Tibial nerve (tissue), 4 donors: Measurements from ENCODE around the gene COG5. TPM values are rescaled to one million over a fixed set of nuclear protein-coding genes. Genes with fewer than 3 reads are reported as not detected.

ENCODE experiments used
- DNase-seq, 2 donors: peaks; one replicate each; pipeline ENCODE4 v3.0.0-alpha.2; 2019; ENCODE audit warnings: low spot score in 2 of 2
- H3K27ac ChIP-seq, 4 donors: fragments of 200-600 bp; sonication (generic) in 3 of 4; one replicate each; pipeline ENCODE4 v1.5.1; 2017 to 2019; ENCODE audit warnings: mild to moderate bottlenecking in 1 of 4
- H3K27me3 ChIP-seq, 2 donors: fragments of 200-600 bp; sonication (generic) in 1 of 2; one replicate each; pipeline versions ENCODE4 v1.5.1 to v1.6.0; 2017 to 2019
- H3K36me3 ChIP-seq, 3 donors: fragments of 200-600 bp; sonication (generic); one replicate each; pipeline ENCODE4 v1.5.1; 2018 to 2019
- H3K4me1 ChIP-seq, 4 donors: fragments of 200-600 bp; sonication (generic) in 3 of 4; one replicate each; pipeline ENCODE4 v1.5.1; 2017 to 2019
- H3K4me3 ChIP-seq, 4 donors: fragments of 200-600 bp; sonication (generic) in 3 of 4; one replicate each; pipeline ENCODE4 v1.5.1; 2017 to 2019; ENCODE audit warnings: mild to moderate bottlenecking in 1 of 4, moderate library complexity in 1 of 4
- H3K9me3 ChIP-seq, 4 donors: fragments of 200-600 bp; sonication (generic) in 3 of 4; one replicate each; pipeline ENCODE4 v1.5.1; 2017 to 2019
- EP300 ChIP-seq, 2 donors: sonication (generic); formaldehyde crosslinking; IDR thresholded peaks; one replicate each; pipeline ENCODE4 v1.6.1; 2017; ENCODE audit warnings: antibody characterized with exemption in 2 of 2, mild to moderate bottlenecking in 1 of 2
- POLR2A ChIP-seq, 2 donors: fragments of 450-650 bp; IDR thresholded peaks; one replicate each; pipeline ENCODE4 v1.6.1; 2017; ENCODE audit warnings: antibody characterized with exemption in 2 of 2, mild to moderate bottlenecking in 2 of 2, moderate library complexity in 2 of 2
- WGBS, 2 donors: methylation state at CpG; one replicate each; pipeline ENCODE4 v1.1.5; 2018; 5-methylcytosine and 5-hydroxymethylcytosine counted together
- total RNA-seq, 4 donors: library from RNA; depleted of rRNA; stranded (reverse); fragments of >200 nt; gene quantifications; one replicate each; pipeline ENCODE4 v1.1.0, GENCODE V29; 2016
- TF ChIP-seq, protein P1 (sequence below), 5 experiments: fragments of 200-600 bp in 3 of 5; fragments of 450-650 bp in 2 of 5; sonication (generic) in 3 of 5; IDR thresholded peaks; one replicate each; pipeline ENCODE4 v1.5.1; 2016 to 2019; ENCODE audit warnings: antibody characterized with exemption in 5 of 5, mild to moderate bottlenecking in 3 of 5, moderate library complexity in 2 of 5

Gene COG5
- total RNA-seq, 4 donors from 2014 or later, result 26.7 to 35.7 (median 32.6) TPM

- 91 to 92% methylated on average over 1 of the region's 1 CpG for WGBS, 2 donors
- Histone ChIP-seq H3K36me3 (peaks cover 0 to 19% (median 0%) of the 10 kb centered on the region in 3 donors), H3K27ac (no peak overlapping the region), H3K27me3 (no peaks in the 10 kb centered on the region), H3K4me3 (no peak overlapping the region), H3K4me1 (no peaks in the 10 kb centered on the region), H3K9me3 (no peaks in the 10 kb centered on the region)
- TF ChIP-seq, protein P1, sequence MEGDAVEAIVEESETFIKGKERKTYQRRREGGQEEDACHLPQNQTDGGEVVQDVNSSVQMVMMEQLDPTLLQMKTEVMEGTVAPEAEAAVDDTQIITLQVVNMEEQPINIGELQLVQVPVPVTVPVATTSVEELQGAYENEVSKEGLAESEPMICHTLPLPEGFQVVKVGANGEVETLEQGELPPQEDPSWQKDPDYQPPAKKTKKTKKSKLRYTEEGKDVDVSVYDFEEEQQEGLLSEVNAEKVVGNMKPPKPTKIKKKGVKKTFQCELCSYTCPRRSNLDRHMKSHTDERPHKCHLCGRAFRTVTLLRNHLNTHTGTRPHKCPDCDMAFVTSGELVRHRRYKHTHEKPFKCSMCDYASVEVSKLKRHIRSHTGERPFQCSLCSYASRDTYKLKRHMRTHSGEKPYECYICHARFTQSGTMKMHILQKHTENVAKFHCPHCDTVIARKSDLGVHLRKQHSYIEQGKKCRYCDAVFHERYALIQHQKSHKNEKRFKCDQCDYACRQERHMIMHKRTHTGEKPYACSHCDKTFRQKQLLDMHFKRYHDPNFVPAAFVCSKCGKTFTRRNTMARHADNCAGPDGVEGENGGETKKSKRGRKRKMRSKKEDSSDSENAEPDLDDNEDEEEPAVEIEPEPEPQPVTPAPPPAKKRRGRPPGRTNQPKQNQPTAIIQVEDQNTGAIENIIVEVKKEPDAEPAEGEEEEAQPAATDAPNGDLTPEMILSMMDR (IDR thresholded peaks at IDR 0.05), result no peak
- TF ChIP-seq POLR2A (IDR thresholded peaks at IDR 0.05), result no peak
- TF ChIP-seq EP300 (IDR thresholded peaks at IDR 0.05), result no peak
- no peak for DNase-seq
Observed at GRCh38 chr7:107453388-107453787, 110.3 kb downstream of the COG5 start.

DNA sequence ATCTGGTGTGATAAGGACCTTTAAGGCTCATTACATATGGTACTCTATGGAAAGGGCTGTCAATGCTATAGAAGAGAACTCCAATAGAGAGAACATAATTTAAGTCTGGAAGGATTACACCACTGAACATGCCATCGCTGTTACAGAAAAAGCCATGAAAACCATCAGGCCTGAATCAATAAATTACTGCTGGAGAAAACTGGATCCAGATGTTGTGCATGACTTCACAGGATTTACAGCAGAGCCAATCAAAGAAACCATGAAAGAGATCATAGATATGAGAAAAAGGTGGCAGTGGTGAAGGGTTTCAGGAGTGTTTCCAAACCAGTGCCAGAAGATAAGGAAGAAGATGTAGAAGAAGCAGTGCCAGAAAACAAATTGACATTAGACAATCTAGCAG is 112.8 kb downstream of the COG5 start:
- H3K36me3 ChIP-seq, result peaks cover 0 to 10% (median 0%) of the 10 kb centered on the region in 3 donors
- no peaks in the 10 kb centered on the region for H3K27me3 ChIP-seq
- H3K27ac ChIP-seq, result no peak overlapping the region
- 43 to 83% methylated on average over 1 of the region's 1 CpG for WGBS, 2 donors
- H3K4me1 ChIP-seq, result no peaks in the 10 kb centered on the region
- no peak overlapping the region for H3K4me3 ChIP-seq
- no peaks in the 10 kb centered on the region for H3K9me3 ChIP-seq
- DNase-seq, result no peak
- no peak for TF ChIP-seq POLR2A (IDR thresholded peaks at IDR 0.05)

DNA sequence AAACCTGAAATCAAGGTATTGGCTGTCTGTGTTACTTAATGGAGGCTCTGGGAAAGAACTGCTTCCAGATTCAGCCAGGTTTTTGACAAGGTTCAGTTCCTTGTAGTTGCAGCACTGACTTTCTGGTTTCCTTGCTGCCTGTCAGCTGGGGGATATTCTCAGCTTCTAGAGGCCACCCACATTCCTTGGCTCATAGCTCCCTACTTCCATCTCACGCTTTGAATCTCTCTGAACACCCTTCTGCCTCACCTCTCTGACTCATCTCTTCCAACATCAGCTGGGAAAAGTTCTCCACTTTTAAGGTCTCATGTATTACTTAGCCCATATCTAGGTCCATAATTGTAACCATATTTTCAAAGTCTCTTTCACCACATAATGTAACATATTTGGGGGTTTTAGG is 116.7 kb downstream of the COG5 start:
- TF ChIP-seq EP300 (IDR thresholded peaks at IDR 0.05) (no peak), POLR2A (IDR thresholded peaks at IDR 0.05) (no peak)
- TF ChIP-seq, protein P1 (IDR thresholded peaks at IDR 0.05), result no peak
- H3K4me1 ChIP-seq, result no peaks in the 10 kb centered on the region
- no peak for DNase-seq
- H3K9me3 ChIP-seq, result no peaks in the 10 kb centered on the region
- H3K4me3 ChIP-seq, result no peak overlapping the region
- 85% methylated on average over 1 of the region's 1 CpG for WGBS, 2 donors
- no peak overlapping the region for H3K27ac ChIP-seq
- no peaks in the 10 kb centered on the region for H3K27me3 ChIP-seq
- H3K36me3 ChIP-seq, result peaks cover 0 to 13% (median 0%) of the 10 kb centered on the region in 3 donors

- TF ChIP-seq, protein P1 (IDR thresholded peaks at IDR 0.05), result no peak
- TF ChIP-seq POLR2A (IDR thresholded peaks at IDR 0.05), result no peak
- no peak for TF ChIP-seq EP300 (IDR thresholded peaks at IDR 0.05)
- no peak for DNase-seq
- no peak overlapping the region for H3K27ac ChIP-seq
- no peaks in the 10 kb centered on the region for H3K9me3 ChIP-seq
- H3K36me3 ChIP-seq, result peaks cover 0 to 14% (median 0%) of the 10 kb centered on the region in 3 donors
- H3K4me1 ChIP-seq, result no peaks in the 10 kb centered on the region
- WGBS, 2 donors, result 88 to 95% methylated on average over 1 of the region's 1 CpG
- no peak overlapping the region for H3K4me3 ChIP-seq
- H3K27me3 ChIP-seq, result no peaks in the 10 kb centered on the region
Observed at GRCh38 chr7:107446531-107446930, 117.2 kb downstream of the COG5 start.

GRCh38 chr7:107442678-107443077 is 121.0 kb downstream of the COG5 start:
- H3K36me3 ChIP-seq, result peaks cover 0 to 4% (median 0%) of the 10 kb centered on the region in 3 donors
- no peak overlapping the region for H3K4me3 ChIP-seq
- WGBS, 2 donors, result 98 to 100% methylated on average over 1 of the region's 1 CpG
- no peaks in the 10 kb centered on the region for H3K9me3 ChIP-seq
- no peak overlapping the region for H3K27ac ChIP-seq
- H3K27me3 ChIP-seq, result no peaks in the 10 kb centered on the region
- DNase-seq, result no peak
- TF ChIP-seq EP300 (IDR thresholded peaks at IDR 0.05) (no peak), POLR2A (IDR thresholded peaks at IDR 0.05) (no peak)
- TF ChIP-seq, protein P1 (IDR thresholded peaks at IDR 0.05), result no peak
- no peaks in the 10 kb centered on the region for H3K4me1 ChIP-seq
